ENCODE results near the gene MLXIP. TPM values are rescaled to one million over a fixed set of nuclear protein-coding genes. Genes with fewer than 3 reads are reported as not detected.

MLXIP gene
- total and polyA plus RNA-seq, 2 experiments from 2014 or later: 8.2 to 11.0 TPM

DNA sequence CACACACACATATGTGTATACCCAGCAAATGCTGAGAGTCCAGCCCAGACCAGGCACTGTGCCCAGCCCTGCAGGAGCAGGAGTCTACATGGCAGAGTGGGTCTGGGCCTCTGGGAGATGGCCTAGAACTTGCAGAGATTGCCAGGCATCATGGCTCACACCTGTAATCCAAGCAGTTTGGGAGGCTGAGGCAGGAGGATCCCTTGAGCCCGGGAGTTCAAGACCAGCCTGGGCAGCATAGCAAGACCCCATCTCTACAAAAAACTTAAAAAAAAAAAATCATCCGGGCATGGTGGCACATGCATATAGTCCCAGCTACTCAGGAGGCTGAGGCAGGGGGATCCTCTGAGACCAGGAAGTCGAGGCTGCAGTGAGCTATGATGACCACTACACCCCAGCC lies 20.8 kb upstream of the MLXIP start:
- no peak overlapping the region for H3K27ac ChIP-seq
- no peak overlapping the region for H3K4me3 ChIP-seq
- no peak for DNase-seq (ENCODE audit: low read depth in 1 of 2, low spot score in 1 of 2)
- no peaks in the 10 kb centered on the region for H3K27me3 ChIP-seq
- H3K4me1 ChIP-seq (ENCODE audit: low read depth): peaks cover 1% of the 10 kb centered on the region
- H3K36me3 ChIP-seq: no peaks in the 10 kb centered on the region
- no peaks in the 10 kb centered on the region for H3K9me3 ChIP-seq (ENCODE audit: low read depth)
- TF ChIP-seq, protein P1, sequence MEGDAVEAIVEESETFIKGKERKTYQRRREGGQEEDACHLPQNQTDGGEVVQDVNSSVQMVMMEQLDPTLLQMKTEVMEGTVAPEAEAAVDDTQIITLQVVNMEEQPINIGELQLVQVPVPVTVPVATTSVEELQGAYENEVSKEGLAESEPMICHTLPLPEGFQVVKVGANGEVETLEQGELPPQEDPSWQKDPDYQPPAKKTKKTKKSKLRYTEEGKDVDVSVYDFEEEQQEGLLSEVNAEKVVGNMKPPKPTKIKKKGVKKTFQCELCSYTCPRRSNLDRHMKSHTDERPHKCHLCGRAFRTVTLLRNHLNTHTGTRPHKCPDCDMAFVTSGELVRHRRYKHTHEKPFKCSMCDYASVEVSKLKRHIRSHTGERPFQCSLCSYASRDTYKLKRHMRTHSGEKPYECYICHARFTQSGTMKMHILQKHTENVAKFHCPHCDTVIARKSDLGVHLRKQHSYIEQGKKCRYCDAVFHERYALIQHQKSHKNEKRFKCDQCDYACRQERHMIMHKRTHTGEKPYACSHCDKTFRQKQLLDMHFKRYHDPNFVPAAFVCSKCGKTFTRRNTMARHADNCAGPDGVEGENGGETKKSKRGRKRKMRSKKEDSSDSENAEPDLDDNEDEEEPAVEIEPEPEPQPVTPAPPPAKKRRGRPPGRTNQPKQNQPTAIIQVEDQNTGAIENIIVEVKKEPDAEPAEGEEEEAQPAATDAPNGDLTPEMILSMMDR (IDR thresholded peaks at IDR 0.05; ENCODE audit: low read depth, low read length): no peak

GRCh38 chr12:122058549-122059149 lies 19.9 kb upstream of the MLXIP start:
- no peak for DNase-seq (ENCODE audit: low read depth in 1 of 2, low spot score in 1 of 2)
- no peaks in the 10 kb centered on the region for H3K36me3 ChIP-seq
- TF ChIP-seq, protein P1 (IDR thresholded peaks at IDR 0.05; ENCODE audit: low read depth, low read length): no peak
- no peak overlapping the region for H3K4me3 ChIP-seq
- no peaks in the 10 kb centered on the region for H3K9me3 ChIP-seq (ENCODE audit: low read depth)
- H3K27ac ChIP-seq: no peak overlapping the region
- no peaks in the 10 kb centered on the region for H3K27me3 ChIP-seq
- peaks cover 9% of the 10 kb centered on the region for H3K4me1 ChIP-seq (ENCODE audit: low read depth)

GRCh38 chr12:122059203-122059960 lies 19.2 kb upstream of the MLXIP start:
- Histone ChIP-seq H3K9me3 (ENCODE audit: low read depth) (no peaks in the 10 kb centered on the region), H3K27me3 (no peaks in the 10 kb centered on the region), H3K4me1 (ENCODE audit: low read depth) (peaks cover 14% of the 10 kb centered on the region), H3K36me3 (no peaks in the 10 kb centered on the region), H3K4me3 (no peak overlapping the region), H3K27ac (no peak overlapping the region)
- TF ChIP-seq, protein P1 (IDR thresholded peaks at IDR 0.05; ENCODE audit: low read depth, low read length): no peak
- no peak for DNase-seq (ENCODE audit: low read depth in 1 of 2, low spot score in 1 of 2)

DNA sequence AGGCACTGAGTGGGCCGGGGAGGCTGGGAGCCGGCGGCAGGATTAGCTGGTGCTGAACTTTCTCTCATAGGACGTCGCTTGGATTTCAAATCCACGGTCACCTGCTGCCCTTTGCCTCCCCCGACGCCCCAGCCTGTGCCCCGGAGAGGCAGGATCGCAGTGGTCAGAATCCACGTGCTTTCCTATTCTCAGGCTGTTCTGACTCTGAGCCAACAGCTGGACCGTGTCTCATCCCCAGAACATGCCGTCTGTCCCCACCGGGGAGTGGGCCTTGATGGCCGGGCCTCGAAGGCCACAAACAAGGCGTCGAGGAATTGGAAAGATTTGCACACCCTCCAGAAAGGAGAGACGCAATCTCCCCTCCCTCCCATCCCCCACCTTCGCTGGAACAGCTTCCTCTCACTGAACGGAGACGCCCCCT lies 18.5 kb upstream of the MLXIP start:
- H3K4me1 ChIP-seq (ENCODE audit: low read depth): peaks cover 21% of the 10 kb centered on the region
- no peaks in the 10 kb centered on the region for H3K36me3 ChIP-seq
- H3K27ac ChIP-seq: no peak overlapping the region
- no peaks in the 10 kb centered on the region for H3K27me3 ChIP-seq
- H3K9me3 ChIP-seq (ENCODE audit: low read depth): no peaks in the 10 kb centered on the region
- peak in 1 of 2 donors; percentile 35 for DNase-seq (ENCODE audit: low read depth in 1 of 2, low spot score in 1 of 2)
- TF ChIP-seq, protein P1 (IDR thresholded peaks at IDR 0.05; ENCODE audit: low read depth, low read length): no peak
- no peak overlapping the region for H3K4me3 ChIP-seq

GRCh38 chr12:122061253-122061652 lies 17.3 kb upstream of the MLXIP start:
- TF ChIP-seq, protein P1 (IDR thresholded peaks at IDR 0.05; ENCODE audit: low read depth, low read length): no peak
- Histone ChIP-seq H3K27ac (no peak overlapping the region), H3K4me3 (no peak overlapping the region), H3K9me3 (ENCODE audit: low read depth) (no peaks in the 10 kb centered on the region), H3K4me1 (ENCODE audit: low read depth) (peaks cover 26% of the 10 kb centered on the region), H3K27me3 (no peaks in the 10 kb centered on the region), H3K36me3 (no peaks in the 10 kb centered on the region)
- no peak for DNase-seq (ENCODE audit: low read depth in 1 of 2, low spot score in 1 of 2)
